ENCODE data around the gene SPINK9. TPM values are rescaled to one million over a fixed set of nuclear protein-coding genes. Genes with fewer than 3 reads are reported as not detected.

The SPINK9 gene
- total RNA-seq, 1 experiment from 2014 or later, result not detected

DNA sequence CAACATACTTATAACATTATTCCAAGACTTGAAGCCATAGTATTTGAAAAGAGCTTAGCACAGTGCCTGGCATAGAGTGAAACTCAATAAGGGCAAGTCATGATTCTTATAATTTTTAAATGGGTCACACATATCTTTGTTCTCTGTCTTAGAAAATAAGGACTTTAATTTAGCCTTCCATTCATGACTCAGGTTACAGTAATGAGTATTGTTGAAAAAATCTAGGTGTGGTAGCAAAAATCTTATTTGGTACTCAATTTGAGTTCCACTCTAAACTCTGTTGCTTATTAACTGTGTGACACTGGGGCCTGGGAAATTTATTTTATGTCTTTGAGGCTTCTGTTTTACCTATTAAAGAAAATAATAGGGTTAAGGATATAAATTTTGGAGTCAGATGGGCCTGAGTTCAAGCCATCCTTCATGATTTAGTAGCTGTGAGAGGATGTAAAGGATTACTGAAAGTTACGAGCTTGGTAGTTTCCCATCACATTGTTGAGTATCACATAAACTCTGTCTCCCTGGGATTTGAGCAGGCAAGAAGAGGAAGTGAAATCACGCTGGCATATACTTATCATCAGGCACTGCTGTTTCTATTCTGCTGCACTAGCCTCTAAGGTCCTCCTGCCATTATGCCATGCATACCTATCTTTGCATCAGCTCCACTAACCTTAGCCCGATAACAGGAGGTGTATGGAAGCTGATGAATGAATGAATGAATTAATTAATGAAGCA lies 1.5 kb downstream of the SPINK9 start:
- Mint-ChIP-seq H3K4me3 (ENCODE audit: low read depth, unreplicated experiment) (no peak overlapping the region), H3K27ac (ENCODE audit: unreplicated experiment) (peak overlapping the region; percentile 72), H3K27me3 (ENCODE audit: unreplicated experiment) (no peaks in the 10 kb centered on the region), H3K4me1 (ENCODE audit: low read depth, unreplicated experiment) (peaks cover 14% of the 10 kb centered on the region), H3K36me3 (ENCODE audit: insufficient read depth, unreplicated experiment) (no peaks in the 10 kb centered on the region), H3K9me3 (ENCODE audit: low read depth, unreplicated experiment) (no peaks in the 10 kb centered on the region)
- intact Hi-C loops (cut with micrococcal nuclease; ENCODE audit: unreplicated experiment), result no loop called here
- CTCF ChIA-PET, result interaction anchor here (0.6 to 1.1 kb wide), 4 partner anchors 16 to 883 kb away, joined by 3 to 5 read pairs (median 4); partner anchors contain the start of gene SPINK13
- no TSS peak for BruUV-seq (replicated peaks)
- DNase-seq, result peak; percentile 8
- TF ChIP-seq, protein P1, sequence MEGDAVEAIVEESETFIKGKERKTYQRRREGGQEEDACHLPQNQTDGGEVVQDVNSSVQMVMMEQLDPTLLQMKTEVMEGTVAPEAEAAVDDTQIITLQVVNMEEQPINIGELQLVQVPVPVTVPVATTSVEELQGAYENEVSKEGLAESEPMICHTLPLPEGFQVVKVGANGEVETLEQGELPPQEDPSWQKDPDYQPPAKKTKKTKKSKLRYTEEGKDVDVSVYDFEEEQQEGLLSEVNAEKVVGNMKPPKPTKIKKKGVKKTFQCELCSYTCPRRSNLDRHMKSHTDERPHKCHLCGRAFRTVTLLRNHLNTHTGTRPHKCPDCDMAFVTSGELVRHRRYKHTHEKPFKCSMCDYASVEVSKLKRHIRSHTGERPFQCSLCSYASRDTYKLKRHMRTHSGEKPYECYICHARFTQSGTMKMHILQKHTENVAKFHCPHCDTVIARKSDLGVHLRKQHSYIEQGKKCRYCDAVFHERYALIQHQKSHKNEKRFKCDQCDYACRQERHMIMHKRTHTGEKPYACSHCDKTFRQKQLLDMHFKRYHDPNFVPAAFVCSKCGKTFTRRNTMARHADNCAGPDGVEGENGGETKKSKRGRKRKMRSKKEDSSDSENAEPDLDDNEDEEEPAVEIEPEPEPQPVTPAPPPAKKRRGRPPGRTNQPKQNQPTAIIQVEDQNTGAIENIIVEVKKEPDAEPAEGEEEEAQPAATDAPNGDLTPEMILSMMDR (IDR thresholded peaks at IDR 0.05; ENCODE audit: unreplicated experiment), result no peak

DNA sequence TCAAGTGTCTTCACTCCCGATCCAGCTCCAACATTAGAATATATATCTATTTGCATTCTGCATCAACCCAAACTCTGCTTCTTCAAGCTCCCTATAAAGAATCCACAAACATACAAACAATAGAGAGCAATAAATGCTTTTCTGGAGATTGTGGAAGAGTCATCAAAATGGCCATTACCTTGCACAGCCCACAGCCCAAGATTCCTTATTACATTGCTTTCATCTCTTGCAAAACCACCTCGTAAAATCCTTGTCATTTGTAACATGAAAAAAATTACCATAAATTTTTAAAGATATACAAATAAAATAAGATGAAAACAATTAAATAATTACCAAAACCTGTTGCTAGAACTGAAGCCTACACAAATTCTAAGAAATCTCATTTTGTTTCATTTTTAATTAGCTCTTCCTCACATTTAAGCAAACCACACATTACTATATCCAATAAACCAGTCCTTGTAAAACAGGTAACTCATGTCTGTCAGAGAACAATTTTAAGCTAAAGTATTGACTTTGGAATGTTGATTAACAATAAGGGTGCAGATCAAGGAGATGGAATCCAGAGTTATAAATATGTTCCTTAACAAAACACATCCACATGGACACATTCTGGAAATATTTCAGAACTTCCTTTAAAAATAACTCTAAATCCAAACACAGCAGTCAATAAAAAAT lies 7.1 kb downstream of the SPINK9 start:
- TF ChIP-seq, protein P1 (IDR thresholded peaks at IDR 0.05; ENCODE audit: unreplicated experiment), result no peak
- no peaks in the 10 kb centered on the region for H3K9me3 Mint-ChIP-seq (ENCODE audit: low read depth, unreplicated experiment)
- no peak overlapping the region for H3K4me3 Mint-ChIP-seq (ENCODE audit: low read depth, unreplicated experiment)
- intact Hi-C loops (cut with micrococcal nuclease; ENCODE audit: unreplicated experiment), result no loop called here
- no peak for DNase-seq
- H3K27me3 Mint-ChIP-seq (ENCODE audit: unreplicated experiment), result no peaks in the 10 kb centered on the region
- peak overlapping the region; percentile 87 for H3K27ac Mint-ChIP-seq (ENCODE audit: unreplicated experiment)
- BruUV-seq (replicated peaks), result TSS peak; percentile 82
- H3K4me1 Mint-ChIP-seq (ENCODE audit: low read depth, unreplicated experiment), result peaks cover 25% of the 10 kb centered on the region
- CTCF ChIA-PET, result interaction anchor here (1.1 kb wide), 1 partner anchor 9 kb away, joined by 3 read pairs; no protein-coding TSS in a partner anchor
- H3K36me3 Mint-ChIP-seq (ENCODE audit: insufficient read depth, unreplicated experiment), result no peaks in the 10 kb centered on the region

DNA sequence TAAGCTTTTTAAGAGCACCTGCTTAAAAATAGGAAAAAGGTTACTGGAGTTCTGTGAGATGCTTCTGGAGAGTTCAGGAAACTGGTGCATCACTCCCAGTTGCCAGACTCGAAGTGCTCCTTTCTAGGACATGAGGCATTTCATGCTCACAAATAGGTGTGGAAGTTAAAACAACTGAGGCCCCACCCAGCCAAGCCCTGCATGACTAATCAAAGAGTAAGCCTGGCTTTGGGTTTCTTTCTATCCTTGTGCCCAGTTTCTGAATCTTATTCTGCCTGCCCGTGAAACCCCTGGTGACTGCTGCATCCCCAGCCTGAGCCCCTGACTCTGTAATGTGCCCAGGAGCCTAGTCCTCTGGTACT lies 7.7 kb downstream of the SPINK9 start:
- DNase-seq, result peak; percentile 74
- peaks cover 25% of the 10 kb centered on the region for H3K4me1 Mint-ChIP-seq (ENCODE audit: low read depth, unreplicated experiment)
- intact Hi-C loops (cut with micrococcal nuclease; ENCODE audit: unreplicated experiment), result no loop called here
- no TSS peak for BruUV-seq (replicated peaks)
- H3K36me3 Mint-ChIP-seq (ENCODE audit: insufficient read depth, unreplicated experiment), result no peaks in the 10 kb centered on the region
- H3K4me3 Mint-ChIP-seq (ENCODE audit: low read depth, unreplicated experiment), result no peak overlapping the region
- H3K27me3 Mint-ChIP-seq (ENCODE audit: unreplicated experiment), result no peaks in the 10 kb centered on the region
- H3K27ac Mint-ChIP-seq (ENCODE audit: unreplicated experiment), result peak overlapping the region; percentile 87
- CTCF ChIA-PET, result interaction anchor here (1.1 kb wide), 1 partner anchor 10 kb away, joined by 3 read pairs; no protein-coding TSS in a partner anchor
- TF ChIP-seq, protein P1 (IDR thresholded peaks at IDR 0.05; ENCODE audit: unreplicated experiment), result no peak
- H3K9me3 Mint-ChIP-seq (ENCODE audit: low read depth, unreplicated experiment), result no peaks in the 10 kb centered on the region

DNA sequence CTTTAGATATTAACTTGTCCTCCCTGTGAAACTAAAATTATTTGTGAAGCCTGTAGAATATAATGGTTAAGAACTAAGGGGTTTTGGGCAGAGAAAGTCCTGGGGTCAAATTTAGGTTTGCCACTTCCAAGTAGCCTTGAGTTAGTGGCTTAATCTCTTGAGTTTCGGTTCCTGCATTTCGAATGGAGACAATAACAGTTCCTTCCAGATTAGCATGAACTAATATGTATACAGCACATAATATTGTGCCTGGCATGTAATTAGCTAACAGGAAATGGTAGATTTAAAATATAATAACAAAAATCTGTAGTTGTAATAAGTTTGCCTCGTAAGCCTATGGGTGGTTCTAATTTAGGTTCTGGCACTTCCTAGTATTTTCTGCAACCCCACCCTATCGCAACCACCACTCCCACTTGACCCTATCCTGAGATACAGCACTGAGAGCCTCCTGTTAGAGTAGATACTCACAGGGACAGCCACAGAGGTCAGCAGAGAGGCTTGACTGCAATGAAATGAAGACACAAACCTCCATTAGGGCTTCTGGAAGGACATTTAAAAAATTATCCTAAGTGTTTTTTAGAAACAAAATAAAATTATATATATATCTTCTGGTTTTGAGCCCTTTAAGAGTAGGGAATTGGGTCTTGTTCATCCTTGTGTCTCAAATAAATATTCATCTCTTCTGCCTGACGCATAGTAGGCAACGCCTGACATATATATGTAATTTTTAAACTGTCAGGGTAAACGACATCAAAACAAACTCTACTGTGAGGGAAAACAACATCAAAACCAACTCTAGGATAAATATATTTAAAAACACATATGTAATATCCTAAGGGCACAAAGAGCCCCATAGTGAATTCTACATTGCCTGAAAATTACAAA lies 8.5 kb downstream of the SPINK9 start:
- peaks cover 25% of the 10 kb centered on the region for H3K4me1 Mint-ChIP-seq (ENCODE audit: low read depth, unreplicated experiment)

More for the DNA sequence above, 8.5 kb downstream of the SPINK9 start:
- Mint-ChIP-seq H3K27ac (ENCODE audit: unreplicated experiment) (peak overlapping the region; percentile 87), H3K9me3 (ENCODE audit: low read depth, unreplicated experiment) (no peaks in the 10 kb centered on the region), H3K36me3 (ENCODE audit: insufficient read depth, unreplicated experiment) (no peaks in the 10 kb centered on the region), H3K27me3 (ENCODE audit: unreplicated experiment) (no peaks in the 10 kb centered on the region), H3K4me3 (ENCODE audit: low read depth, unreplicated experiment) (no peak overlapping the region)
- CTCF ChIA-PET, result no interaction called here
- BruUV-seq (replicated peaks), result TSS peak; percentile 97
- TF ChIP-seq, protein P1 (IDR thresholded peaks at IDR 0.05; ENCODE audit: unreplicated experiment), result no peak
- DNase-seq, result no peak
- intact Hi-C loops (cut with micrococcal nuclease; ENCODE audit: unreplicated experiment), result no loop called here
